CD1c-positive myeloid dendritic cell (primary cell): ENCODE results near the gene RPL10A.
A peak's percentile ranks its signal among the peaks of the same experiment; 100 is the strongest.
"Not testable (repeated sequence)": the region's sequence is repeated elsewhere in the genome, so short reads cannot be mapped to it uniquely, and the experiment has no call there.

Experiments
- DNase-seq: peaks from one replicate; pipeline ENCODE4 v3.0.0-alpha.2; 2016; ENCODE audit errors: extremely low spot score

RPL10A gene

DNA sequence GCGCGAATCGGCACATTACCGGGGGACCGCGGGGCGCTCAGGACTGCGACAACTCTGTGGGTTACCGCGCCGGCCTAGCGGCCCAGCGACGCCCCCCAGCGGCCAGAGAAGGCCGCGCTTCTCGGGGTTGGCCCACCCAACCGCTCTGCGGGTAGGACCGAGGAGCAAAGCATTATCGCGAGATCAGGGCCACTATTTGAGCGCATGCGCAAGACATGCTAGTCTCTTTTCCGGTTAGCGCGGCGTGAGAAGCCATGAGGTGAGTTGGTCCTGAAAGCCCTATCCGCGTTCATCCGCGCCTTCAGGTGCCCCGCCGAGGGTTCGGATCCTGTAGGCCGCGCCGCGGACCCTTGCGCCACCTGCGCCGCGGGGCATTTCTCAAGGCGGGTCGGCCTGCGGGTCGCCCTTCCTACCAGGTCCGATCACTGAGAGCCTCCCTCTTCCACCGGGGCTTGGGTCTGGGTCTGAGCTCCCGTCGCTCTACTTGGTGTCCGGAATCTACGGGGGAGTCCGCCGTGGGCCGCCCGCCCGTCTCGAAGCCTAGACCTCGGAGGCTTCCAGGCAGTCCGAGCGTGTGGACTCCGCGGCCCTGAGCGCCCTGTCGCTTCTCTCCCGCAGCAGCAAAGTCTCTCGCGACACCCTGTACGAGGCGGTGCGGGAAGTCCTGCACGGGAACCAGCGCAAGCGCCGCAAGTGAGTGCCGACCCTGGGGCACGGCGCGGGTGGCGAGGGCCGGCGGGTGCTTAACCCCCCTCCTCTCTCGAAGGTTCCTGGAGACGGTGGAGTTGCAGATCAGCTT lies at the start of gene RPL10A:
Gene RPL10A, plus strand, starts transcription at position 221 of the 799 bp plus-strand sequence. Its CDS starts 34 bp downstream, at position 255.
- DNase-seq = peak; percentile 99

DNA sequence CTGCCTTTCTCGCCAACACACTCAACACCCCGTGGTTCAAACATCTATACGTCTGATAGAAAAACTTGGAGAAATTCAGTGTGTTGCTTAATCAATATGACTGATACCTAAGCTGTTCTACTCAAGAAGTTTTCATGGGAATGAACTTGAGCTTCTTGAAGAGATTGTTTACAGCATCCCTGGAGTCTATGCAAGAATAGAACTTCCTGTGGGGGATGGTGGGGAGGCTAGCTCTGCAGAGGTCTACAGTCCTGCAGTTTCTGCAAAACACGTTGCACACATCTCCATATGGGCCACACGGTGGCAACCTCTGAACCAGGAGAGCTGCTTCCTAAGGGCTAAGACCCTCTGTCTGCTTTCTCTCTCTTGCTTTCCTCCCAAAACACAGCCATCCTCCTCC lies 48.8 kb upstream of the RPL10A start:
- no peak for DNase-seq

DNA sequence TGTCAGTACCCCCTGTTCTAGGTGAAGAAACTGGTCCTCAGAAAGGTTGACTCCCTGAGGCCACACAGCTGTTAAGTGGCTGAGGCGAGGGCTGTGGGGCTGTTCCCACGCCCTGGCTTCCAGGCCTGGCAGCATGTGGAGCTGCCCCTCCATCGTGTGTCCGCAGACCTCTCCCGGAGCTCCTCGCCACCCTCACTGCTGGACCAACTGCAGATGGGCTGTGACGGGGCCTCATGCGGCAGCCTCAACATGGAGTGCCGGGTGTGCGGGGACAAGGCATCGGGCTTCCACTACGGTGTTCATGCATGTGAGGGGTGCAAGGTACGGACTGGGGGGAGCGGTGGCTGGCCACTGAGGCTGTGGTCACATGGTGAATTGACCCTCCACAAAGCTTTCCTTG lies 48.2 kb upstream of the RPL10A start:
- no peak for DNase-seq

DNA sequence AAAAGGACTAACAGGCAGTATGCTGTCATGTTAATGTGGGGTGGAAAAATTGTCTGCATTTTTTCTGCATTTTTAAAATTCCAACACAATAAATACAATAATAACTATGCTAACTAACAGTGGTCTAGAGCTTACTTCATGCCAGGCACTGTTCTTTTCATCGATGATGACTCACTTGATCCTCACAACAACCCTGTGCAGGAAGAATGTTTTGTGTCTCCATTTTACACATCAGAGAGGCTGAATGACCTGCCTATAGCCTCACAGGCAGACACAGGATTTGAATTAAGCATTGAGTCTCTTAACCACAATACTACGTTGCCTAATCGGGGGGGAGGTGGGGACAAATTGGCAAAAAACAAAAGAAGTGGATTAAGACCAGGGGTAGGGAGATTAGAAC lies 42.9 kb upstream of the RPL10A start:
- DNase-seq = no peak

DNA sequence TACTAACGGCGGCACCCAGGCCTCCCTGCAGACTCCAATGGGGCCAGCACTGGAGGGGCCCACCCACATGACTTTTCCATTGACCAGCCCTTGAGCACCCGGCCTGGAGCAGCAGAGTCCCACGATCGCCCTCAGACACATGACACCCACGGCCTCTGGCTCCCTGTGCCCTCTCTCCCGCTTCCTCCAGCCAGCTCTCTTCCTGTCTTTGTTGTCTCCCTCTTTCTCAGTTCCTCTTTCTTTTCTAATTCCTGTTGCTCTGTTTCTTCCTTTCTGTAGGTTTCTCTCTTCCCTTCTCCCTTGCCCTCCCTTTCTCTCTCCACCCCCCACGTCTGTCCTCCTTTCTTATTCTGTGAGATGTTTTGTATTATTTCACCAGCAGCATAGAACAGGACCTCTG lies 42.1 kb upstream of the RPL10A start:
- peak; percentile 69 for DNase-seq

DNA sequence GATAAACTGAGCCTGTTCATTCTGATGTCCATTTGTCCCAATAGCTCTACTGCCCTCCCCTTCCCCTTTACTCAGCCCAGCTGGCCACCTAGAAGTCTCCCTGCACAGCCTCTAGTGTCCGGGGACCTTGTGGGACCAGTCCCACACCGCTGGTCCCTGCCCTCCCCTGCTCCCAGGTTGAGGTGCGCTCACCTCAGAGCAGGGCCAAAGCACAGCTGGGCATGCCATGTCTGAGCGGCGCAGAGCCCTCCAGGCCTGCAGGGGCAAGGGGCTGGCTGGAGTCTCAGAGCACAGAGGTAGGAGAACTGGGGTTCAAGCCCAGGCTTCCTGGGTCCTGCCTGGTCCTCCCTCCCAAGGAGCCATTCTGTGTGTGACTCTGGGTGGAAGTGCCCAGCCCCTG lies 40.8 kb upstream of the RPL10A start:
- DNase-seq = no peak

DNA sequence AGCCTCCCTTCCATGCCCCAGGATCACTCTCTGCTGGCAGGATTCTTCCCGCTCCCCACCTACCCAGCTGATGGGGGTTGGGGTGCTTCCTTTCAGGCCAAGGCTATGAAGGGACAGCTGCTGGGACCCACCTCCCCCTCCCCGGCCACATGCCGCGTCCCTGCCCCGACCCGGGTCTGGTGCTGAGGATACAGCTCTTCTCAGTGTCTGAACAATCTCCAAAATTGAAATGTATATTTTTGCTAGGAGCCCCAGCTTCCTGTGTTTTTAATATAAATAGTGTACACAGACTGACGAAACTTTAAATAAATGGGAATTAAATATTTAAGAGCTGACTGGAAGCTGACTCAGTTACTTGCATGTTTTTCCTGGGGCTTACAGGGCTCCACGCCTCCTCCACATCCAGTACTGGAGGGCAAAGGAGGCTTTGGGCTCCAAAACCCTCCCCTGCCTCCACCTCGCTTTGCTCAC lies 40.3 kb upstream of the RPL10A start:
- no peak for DNase-seq

DNA sequence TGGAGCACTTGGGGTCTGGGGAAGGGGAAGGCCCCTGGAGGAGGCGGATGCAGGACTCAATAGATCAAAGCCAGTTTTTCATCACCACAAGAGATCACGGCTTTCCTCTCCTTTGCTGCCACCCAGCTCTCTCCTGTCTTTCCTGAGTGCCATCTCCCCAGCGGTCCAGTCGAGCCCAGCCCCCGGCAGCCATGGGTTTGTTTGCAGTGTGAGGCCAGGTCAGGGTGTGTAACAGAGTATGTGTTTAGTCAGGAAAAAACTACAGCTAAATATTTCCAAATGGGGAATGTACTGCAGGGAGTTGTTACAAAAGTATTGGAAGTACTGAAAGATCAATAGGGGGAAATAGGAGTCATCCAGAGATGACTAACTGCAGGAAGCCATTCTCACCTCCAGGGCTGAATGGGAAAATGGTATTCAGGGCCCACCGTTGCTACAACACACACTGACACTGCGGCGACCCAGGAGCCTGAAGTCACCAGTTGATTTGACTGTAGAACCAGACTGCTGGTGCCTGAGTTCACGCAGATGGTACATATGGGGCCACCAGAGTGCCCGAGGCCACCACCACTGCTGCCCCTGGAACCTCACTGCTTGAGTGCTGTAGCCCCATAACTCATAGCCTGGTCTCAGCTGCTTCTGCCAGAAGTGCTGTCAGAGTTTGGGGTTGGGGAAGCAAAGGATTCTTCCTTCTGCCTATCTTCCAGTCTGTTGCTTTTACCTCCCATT lies 39.6 kb upstream of the RPL10A start:
- no peak for DNase-seq

DNA sequence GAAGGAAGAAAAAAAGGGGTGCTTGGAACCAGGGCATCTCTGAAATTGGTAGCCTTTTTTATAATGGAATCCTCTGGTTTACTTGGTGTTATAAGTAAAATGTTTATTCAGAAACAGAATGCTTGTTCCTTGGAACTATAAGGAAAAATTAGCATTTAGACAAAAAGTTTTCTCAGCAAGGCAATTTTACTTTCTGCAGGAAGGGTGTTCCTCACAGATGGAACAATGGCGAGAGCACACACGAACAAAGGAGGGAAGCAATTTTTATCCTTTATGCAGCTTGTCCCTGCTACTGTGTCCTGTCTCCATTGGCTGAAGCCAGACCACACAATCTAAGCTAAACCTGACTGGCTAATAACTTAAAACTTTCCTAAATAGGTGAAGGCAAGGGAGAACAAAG lies 38.7 kb upstream of the RPL10A start:
- no peak for DNase-seq

DNA sequence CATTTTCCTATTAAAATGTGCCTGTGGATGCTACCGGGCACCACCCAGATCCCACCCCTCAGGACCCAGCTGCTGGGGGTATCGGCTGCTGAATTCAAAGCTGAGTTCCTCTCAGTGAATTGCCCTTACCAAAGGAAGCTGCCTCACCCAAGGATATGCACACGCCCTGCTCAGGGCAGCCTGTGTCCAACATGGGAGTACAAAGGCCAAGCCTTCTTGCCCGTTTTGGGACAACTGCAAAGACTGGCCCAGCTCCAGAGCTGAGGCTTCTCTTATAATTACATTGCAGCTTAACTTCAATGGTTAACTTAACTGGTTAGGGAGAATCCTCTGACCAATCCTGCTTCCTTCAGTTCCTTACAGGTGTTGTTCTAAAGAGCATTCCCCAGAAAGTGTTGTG lies 35.9 kb upstream of the RPL10A start:
- DNase-seq = no peak

DNA sequence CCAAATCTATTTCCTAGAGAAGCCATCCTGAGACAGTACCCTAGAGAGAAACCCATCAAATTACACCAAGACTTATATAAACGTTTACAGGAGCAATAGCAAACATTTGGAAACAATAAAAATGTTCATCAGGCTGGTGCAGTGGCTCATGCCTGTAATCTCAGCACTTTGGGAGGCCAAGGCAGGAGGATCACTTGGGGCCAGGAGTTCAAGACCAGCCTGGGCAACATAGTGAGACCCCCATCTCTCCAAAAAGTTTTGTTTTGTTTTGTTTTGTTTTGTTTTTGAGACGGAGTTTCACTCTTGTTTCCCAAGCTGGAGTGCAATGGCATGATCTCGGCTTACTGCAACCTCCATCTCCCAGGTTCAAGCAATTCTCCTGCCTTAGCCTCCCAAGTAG lies 35.5 kb upstream of the RPL10A start:
- not testable (repeated sequence) for DNase-seq

DNA sequence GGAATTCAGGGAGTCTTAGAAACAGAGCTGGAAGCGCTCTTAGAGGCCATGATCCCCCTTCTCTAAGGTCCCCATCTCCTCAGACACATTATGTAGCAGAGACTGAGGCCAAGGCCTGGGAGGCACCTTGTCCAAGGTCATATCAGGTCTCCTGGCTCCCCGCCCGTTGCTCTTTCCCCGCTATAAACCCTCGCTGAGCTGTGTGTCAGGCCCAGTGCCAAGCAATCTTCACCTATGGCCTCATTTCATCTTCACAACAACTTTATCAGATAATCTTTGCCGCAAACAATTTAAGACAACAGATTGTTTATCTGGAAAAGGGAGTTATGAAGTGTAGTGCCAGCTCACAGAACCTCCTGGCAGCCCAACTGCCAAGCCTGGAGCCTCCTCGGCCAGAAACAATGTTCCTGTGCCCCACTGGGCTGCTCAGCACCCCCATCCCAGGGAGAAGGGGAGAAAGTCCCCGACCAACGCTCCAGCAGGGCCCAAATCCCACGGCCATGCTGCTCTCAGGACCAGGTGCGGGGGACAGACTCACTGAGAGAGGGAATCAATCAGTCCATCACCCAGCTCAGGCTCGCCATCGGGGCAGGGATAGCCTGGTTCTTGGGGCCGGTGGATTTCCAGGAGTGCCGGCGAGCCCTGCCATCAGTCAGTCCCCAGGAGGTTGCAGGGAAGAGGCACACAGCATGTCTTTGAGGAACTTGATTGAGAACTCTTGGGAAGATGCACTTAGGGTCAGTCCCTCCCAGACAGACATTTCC lies 32.9 kb upstream of the RPL10A start:
- no peak for DNase-seq

DNA sequence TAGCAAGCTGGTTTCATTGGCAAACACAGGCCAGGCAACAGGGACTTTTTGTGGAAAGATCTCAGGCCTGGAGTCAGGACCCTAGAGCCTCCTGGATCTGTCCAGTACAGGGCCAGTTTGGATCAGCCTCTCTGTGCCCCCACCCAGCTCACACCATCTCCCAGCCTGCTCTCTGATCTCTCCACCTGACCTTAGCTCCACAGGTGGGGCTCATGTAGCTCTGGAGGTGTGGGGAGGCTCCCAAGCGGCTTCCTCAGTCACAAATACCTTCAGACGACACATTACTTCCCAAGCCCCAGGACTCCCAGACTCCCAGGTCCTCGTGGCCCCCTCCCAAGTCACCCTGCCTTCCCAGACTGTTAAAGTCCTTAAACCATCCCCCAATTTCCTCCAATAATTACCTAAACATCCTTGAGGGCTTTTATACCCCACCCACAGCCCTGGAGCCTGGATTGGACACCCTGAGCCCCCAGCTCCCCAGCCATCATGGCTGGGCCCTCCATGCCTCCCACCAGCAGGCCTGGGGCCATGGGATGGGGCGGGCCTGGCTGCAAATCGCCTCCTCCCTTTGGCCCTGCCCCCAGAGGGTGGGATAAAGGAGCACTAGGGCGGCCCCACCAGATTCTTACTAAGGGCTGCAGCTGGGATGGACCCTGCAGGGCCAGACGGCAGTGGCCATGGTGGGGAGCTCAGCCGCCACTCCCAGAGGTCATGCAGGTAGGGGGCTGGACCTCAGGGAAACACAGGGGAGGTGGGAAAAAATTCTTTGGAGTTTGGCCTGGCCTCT lies 31.9 kb upstream of the RPL10A start:
- DNase-seq = no peak

DNA sequence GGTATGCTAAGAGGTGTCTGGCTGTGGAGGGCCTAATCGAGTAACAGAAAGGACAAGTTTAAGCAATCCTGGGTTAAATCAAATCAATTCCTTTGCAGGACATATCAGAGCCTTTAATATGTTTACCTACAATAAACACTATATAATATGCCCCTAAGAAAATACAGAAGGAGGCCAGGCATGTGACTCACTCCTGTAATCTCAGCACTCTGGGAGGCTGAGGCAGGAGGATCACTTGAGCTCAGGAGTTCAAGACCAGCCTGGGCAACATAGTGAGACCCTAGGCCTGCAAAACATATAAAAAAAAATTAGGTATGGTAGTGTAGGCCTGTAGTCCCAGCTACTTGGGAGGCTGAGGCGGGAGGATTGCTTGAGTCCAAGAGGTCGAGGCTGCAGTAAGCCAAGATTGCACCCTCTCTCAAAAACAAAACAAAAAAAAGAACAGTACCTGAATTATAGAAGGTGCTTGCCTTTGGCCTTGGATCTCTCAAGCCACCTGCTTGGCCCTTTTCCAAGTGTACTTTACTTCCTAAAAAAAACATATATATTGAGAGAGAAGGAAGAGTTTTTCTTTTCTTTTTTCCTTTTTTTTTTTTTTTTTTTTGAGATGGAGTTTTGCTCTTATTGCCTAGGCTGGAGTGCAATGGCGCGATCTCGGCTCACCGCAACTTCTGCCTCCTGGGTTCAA lies 29.7 kb upstream of the RPL10A start:
- DNase-seq = not testable (repeated sequence)

DNA sequence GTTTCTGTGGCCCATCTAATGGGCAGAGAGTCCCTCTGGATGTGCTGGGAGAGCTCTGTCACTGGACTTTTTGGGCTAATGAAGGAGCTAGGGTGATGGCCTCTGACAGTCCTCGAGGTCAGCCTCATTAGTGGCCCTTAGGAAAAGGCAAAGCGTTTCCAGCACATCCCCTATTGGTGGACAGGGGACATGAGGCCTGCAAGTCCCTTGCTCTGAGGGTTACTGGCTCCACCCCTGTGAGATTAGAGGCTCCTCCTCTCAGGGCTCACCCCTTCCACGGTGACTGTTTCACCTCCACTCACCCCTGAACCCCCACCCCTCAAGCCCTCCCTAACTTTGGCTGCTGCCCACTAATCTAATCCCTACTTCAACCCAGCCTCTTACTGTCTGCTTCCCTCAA lies 28.9 kb upstream of the RPL10A start:
- no peak for DNase-seq

DNA sequence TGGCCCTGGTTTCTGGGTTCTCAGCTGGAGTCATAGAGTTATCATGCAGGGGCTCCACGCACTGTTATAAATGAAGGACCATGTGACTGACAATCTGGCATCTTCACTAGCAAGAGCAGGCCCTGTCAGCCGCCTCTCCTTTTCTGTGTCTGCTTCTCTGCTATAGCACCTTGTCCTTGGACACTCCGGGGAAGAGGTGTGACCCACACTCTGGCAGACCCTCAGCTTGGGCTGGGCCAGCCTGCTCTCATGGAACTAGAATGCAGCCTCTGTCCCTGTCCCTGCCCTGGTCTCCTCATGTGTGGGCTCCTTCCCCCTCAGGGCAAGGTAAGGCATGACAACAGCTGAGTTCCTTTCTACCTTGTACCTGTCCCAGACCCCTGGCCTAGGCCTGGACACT lies 27.0 kb upstream of the RPL10A start:
- no peak for DNase-seq

DNA sequence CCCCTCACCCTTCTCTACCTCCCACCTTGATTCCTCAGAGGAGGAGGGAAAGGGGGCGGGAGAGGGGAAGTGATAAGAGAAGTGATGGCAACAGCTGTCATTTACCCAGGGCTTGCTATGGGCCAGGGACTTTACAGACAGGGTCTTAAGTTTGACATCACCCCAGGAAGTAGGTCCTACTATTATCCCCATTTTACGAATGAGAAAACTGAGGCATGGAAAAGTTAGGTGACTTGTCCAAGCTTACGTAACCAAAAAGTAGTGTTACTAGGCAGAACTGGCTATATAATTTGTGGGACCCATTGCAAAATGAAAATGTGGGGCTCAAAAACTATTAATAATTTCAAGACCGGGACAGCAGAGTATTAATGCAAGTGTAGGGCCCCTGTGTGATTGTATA lies 26.6 kb upstream of the RPL10A start:
- DNase-seq = no peak

DNA sequence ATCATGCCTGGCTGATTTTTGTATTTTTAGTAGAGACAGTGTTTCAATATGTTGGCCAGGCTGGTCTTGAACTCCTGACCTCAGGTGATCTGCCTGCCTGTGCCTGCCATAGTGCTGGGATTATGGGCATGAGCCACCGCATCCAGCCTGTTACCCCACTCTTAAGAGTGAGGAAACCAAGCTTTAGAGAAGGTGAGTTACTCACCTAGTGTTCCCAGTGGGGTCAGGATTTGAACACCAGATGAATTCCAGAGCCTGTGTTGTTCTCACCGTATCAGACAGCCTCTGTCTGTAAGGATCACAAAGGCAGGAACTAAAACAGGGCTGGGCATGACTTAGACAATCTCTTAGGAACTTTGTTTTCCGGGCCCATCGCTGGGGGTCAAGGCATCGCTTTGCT lies 25.5 kb upstream of the RPL10A start:
- no peak for DNase-seq

DNA sequence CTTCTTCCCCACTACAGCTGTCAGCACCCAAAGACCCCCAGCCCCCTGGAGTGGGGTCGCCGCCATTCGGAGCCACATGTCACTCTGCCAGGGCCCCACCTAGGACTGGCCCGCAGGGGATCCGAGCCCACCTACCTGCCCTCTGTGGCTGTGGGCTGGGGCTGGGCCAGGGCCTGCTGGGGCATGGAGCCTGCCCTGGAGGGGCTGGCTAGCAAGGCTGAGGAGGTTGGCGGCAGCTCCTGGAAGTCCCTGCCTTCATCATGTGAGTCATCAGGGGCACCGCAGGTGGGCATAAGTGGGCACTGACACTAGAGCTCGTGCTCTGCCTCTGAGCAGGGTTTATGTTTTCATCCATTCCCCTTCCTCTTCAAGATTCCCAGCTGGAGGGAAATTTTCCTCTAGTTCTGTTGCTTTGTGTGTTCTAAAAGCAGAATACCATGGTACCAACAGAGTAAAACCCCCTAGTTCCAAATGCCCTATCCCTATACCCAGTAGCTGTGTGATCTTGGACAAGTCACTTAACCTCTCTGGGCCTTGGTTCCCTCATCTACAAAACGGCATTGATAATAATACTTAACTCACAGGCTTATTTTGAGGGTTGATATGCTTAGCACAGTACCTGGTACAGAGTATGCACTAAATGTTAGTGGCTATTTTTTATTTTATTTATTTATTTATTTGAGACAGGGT lies 24.7 kb upstream of the RPL10A start:
- no peak for DNase-seq

DNA sequence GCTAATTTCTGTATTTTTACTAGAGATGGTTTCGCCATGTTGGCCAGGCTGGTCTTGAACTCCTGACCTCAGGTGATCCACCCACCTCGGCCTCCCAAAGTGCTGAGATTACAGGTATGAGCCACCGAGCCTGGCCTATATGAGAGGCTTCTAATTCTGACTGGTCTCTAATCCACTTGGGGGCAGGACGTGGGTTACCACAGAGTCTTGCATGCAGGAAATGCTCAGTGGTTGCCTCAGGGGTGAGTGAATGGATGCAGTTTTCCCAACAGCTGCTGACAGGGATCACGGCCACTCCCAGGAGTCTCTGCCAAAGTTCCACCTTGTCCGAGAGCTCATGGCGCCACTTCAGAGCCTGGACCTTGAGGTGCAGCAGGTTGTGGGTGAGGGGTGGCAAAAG lies 22.5 kb upstream of the RPL10A start:
- no peak for DNase-seq
